OCI-LY3 (cell line): ENCODE data around the gene CDCP1.
"Not testable (repeated sequence)": the region's sequence is repeated elsewhere in the genome, so short reads cannot be mapped to it uniquely, and the experiment has no call there.

Source experiments
- H2AFZ ChIP-seq: fragments of 200-600, 300-600 bp; shearing (Covaris generic); 2 replicates; pipeline ENCODE4 v1.6.0; 2014; ENCODE audit warnings: antibody characterized with exemption, low read depth, low read length
- H3K27ac ChIP-seq: fragments of 200-600, 300-600 bp; sonication (generic); 2 replicates; pipeline ENCODE4 v1.5.1; 2014; ENCODE audit warnings: mild to moderate bottlenecking, low read length, moderate library complexity, mixed read lengths
- H3K27me3 ChIP-seq: fragments of 200-600, 300-600 bp; sonication (generic); 2 replicates; pipeline ENCODE4 v1.6.1; 2014; ENCODE audit warnings: low read depth, low read length, mixed read lengths
- H3K36me3 ChIP-seq: fragments of 200-600, 300-600 bp; sonication (generic); replicated peaks from 2 replicates; pipeline ENCODE3; 2014; ENCODE audit warnings: low read depth, low read length, mixed read lengths
- H3K4me1 ChIP-seq: fragments of 300-600, 200-600 bp; sonication (generic); 2 replicates; pipeline ENCODE4 v1.6.1; 2014; ENCODE audit warnings: low read length, mixed read lengths
- H3K4me2 ChIP-seq: fragments of 200-600, 300-600 bp; sonication (generic); 2 replicates; pipeline ENCODE4 v1.6.1; 2014; ENCODE audit warnings: low read length, mixed read lengths
- H3K4me3 ChIP-seq: fragments of 300-600, 200-600 bp; sonication (generic); 2 replicates; pipeline ENCODE4 v1.5.1; 2014; ENCODE audit warnings: antibody characterized with exemption, mild to moderate bottlenecking, low read length, moderate library complexity
- H3K79me2 ChIP-seq: fragments of 300-600, 200-600 bp; shearing (Covaris generic); 2 replicates; pipeline ENCODE4 v1.6.1; 2014; ENCODE audit warnings: mild to moderate bottlenecking, low read length, mixed read lengths
- H3K9ac ChIP-seq: fragments of 300-600, 200-600 bp; shearing (Covaris generic); 2 replicates; pipeline ENCODE4 v1.6.0; 2014; ENCODE audit warnings: mild to moderate bottlenecking, low read length, moderate library complexity
- H3K9me3 ChIP-seq: fragments of 200-600, 300-600 bp; shearing (Covaris generic); 2 replicates; pipeline ENCODE4 v1.6.1; 2014; ENCODE audit warnings: low read length, mixed read lengths; ENCODE audit not compliant: insufficient read depth
- H4K20me1 ChIP-seq: fragments of 200-600, 300-600 bp; sonication (generic); 2 replicates; pipeline ENCODE4 v1.6.1; 2016; ENCODE audit warnings: low read length, mixed read lengths; ENCODE audit not compliant: insufficient read depth
- CTCF ChIP-seq: fragments of 200-600, 300-600 bp; sonication (generic); IDR thresholded peaks from 2 replicates; pipeline ENCODE4 v1.5.1; 2014; ENCODE audit warnings: antibody characterized with exemption, low read length, low read depth
- EZH2phosphoT487 ChIP-seq: fragments of 200-600 bp; shearing (Covaris generic); IDR thresholded peaks from 2 replicates; pipeline ENCODE4 v1.6.1; 2018; ENCODE audit warnings: antibody characterized with exemption, mixed run types, low read depth

The CDCP1 gene

GRCh38 chr3:45055411-45056143, 90.6 kb downstream of the CDCP1 start:
- H3K27ac ChIP-seq = no peak overlapping the region
- peak; percentile 65 for TF ChIP-seq CTCF
- TF ChIP-seq EZH2phosphoT487 = no peak
- no peak overlapping the region for H3K4me2 ChIP-seq
- no peaks in the 10 kb centered on the region for H3K9me3 ChIP-seq
- H3K4me3 ChIP-seq = no peak overlapping the region
- H3K9ac ChIP-seq = no peak overlapping the region
- no peaks in the 10 kb centered on the region for H4K20me1 ChIP-seq
- H2AFZ ChIP-seq = no peak overlapping the region
- H3K36me3 ChIP-seq = no peaks in the 10 kb centered on the region
- no peaks in the 10 kb centered on the region for H3K79me2 ChIP-seq
- 0 out of 2 replicates have a peak, but pooled peaks cover 4% of the 10 kb centered on the region for H3K4me1 ChIP-seq
- no peaks in the 10 kb centered on the region for H3K27me3 ChIP-seq

- no peak overlapping the region for H3K9ac ChIP-seq
- 0 out of 2 replicates have a peak, but pooled peaks cover 3% of the 10 kb centered on the region for H3K27me3 ChIP-seq
- TF ChIP-seq CTCF (no peak), EZH2phosphoT487 (no peak)
- no peak overlapping the region for H3K4me2 ChIP-seq
- no peak overlapping the region for H3K27ac ChIP-seq
- H3K36me3 ChIP-seq = no peaks in the 10 kb centered on the region
- no peaks in the 10 kb centered on the region for H4K20me1 ChIP-seq
- H3K4me3 ChIP-seq = no peak overlapping the region
- no peaks in the 10 kb centered on the region for H3K79me2 ChIP-seq
- no peak overlapping the region for H2AFZ ChIP-seq
- 0 out of 2 replicates have a peak, but pooled peaks cover 4% of the 10 kb centered on the region for H3K4me1 ChIP-seq
- no peaks in the 10 kb centered on the region for H3K9me3 ChIP-seq
These were observed 91.2 kb downstream of the CDCP1 start for GRCh38 chr3:45055032-45055410.

GRCh38 chr3:45054196-45054857, 91.9 kb downstream of the CDCP1 start:
- TF ChIP-seq EZH2phosphoT487 (no peak), CTCF (no peak)
- Histone ChIP-seq H3K4me3 (no peak overlapping the region), H3K4me2 (no peak overlapping the region), H3K27ac (no peak overlapping the region), H3K79me2 (no peaks in the 10 kb centered on the region), H2AFZ (no peak overlapping the region), H4K20me1 (no peaks in the 10 kb centered on the region), H3K9ac (no peak overlapping the region), H3K36me3 (no peaks in the 10 kb centered on the region), H3K4me1 (0 out of 2 replicates have a peak, but pooled peaks cover 4% of the 10 kb centered on the region), H3K27me3 (peaks cover 9% of the 10 kb centered on the region), H3K9me3 (no peaks in the 10 kb centered on the region)

- H3K4me2 ChIP-seq, H3K27ac ChIP-seq, H3K4me1 ChIP-seq, H3K9ac ChIP-seq, H3K9me3 ChIP-seq, H3K36me3 ChIP-seq, H4K20me1 ChIP-seq, H3K79me2 ChIP-seq, H3K4me3 ChIP-seq, H2AFZ ChIP-seq: not testable (repeated sequence)
- peaks cover 14% of the 10 kb centered on the region for H3K27me3 ChIP-seq
These were observed 92.4 kb downstream of the CDCP1 start for GRCh38 chr3:45053805-45054195.
